Stimulated activated CD8-positive, alpha-beta memory T cell treated with anti-CD3 and anti-CD28 coated beads, Interleukin-4, amount 100 ng/mL, for 4 hours (primary cell): ENCODE measurements around the gene LRSAM1.

Experiments
- DNase-seq, 2 donors: peaks; one replicate each; pipeline ENCODE4 v3.0.0-alpha.2; 2020; ENCODE audit warnings: low read depth in 2 of 2, low spot score in 1 of 2

Gene LRSAM1

DNA sequence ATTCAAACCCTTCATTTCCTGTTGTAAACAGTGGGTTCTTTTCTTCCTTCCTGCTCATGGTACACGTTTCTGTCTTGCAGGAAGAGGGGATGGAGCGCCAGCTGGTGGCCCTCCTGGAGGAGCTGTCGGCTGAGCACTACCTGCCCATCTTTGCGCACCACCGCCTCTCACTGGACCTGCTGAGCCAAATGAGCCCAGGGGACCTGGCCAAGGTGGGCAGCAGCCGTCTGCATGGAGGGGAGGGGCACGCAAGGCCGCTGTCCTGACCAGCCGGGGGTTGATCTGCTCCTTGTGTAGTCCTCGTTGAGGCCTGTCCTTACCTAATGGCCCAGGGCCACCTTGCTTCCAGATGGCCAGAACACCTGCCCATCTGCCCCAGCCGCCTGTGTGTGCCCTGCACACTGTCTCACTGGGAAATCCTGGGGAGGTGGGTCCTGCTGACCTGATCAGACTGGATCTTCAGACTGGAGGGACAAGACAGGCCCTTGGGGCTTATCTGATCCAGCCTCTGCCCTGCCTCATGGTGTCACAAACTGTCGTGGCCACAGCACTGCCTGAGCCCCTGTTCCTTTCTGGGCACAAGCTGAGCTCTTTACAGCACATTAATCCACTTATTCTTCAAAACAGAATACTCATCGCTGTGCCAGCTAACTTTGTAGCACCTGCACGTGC is 44.7 kb downstream of the LRSAM1 start:
- DNase-seq, result no peak

DNA sequence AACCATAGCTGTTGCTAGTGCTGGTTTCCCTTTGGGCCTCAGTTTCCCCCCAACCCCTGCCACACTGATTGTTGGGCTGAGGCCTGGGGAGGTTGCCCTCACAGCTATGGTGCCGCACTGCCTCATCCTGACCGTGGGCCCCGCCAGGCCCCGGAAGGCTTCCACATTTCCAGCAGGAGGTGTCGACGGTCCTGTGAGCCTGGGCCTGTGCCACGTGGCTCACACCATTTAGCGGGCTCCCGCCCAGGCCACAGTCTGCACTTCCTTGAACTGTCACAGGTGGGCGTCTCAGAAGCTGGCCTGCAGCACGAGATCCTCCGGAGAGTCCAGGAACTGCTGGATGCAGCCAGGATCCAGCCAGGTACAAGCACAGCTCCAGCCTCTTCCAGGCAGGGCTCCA is 45.7 kb downstream of the LRSAM1 start:
- no peak for DNase-seq

DNA sequence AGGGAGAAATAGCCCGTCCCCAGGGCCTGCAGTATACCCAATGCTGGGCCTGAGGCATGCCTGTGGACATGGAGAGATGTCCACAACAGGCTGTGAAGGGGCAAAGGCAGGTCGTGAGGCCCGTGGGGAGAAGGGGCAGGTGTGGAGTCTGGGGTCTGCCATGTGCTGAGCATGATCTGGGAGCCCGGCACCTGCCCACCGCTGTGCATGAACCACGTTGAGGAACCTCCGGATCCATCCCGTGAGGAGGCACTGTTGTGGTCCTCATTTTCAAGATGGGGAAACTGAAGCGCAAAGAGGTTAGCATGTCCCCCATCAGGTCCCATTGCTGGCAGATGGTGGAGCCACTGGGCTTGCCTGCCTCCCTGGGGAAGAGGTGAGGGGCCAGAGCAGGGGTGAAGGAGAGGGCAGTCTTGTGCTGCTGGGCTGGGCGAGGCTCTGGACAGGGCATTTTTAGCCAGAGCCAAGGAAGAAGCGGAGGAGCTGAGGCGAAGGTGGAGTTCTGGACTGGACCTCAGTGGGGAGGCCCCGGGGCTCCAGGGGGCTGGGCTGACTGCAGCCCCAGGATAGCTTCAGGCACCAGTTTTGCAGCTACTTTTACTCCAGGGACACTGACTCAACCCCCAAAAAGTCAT is 46.5 kb downstream of the LRSAM1 start:
- no peak for DNase-seq

DNA sequence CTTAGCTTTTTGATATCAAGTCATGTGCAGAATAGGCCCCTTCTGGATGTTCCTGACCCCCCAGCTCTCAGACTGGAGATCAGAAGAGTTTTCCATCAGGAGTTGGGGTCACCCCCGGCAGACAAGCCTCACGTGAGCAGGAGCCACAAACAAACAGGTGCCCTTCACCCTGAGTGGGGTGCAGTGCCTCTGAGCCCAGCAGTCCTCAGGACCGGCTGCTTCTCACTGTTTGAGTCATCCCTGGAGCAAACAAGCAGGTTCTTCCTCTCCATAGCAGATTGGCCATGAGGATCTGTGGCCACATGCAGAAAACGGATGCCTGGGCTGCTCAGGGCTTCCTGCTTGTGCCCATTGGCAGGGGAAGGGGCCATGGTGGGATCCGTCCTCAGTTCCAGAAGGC is 47.0 kb downstream of the LRSAM1 start:
- DNase-seq, result no peak

DNA sequence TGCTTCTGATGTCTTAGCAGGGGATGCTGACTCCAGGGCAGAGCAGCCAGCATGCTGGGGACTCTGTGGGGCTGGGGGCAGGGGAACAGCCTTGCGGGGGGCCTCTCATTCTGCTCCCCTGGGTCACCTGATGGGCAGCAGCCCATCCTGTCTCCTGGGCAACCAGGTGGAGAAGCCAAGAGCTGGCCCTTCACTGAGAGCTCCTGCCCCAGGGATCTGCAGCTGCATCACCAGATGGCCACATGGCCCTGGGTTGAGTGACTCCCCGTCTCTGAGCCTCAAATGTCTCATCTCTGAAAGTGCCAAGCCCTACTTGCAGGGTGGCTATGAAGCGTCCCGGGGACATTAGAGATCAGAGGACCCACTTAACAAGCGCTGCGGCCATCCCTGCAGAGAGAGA is 49.1 kb downstream of the LRSAM1 start:
- no peak for DNase-seq

DNA sequence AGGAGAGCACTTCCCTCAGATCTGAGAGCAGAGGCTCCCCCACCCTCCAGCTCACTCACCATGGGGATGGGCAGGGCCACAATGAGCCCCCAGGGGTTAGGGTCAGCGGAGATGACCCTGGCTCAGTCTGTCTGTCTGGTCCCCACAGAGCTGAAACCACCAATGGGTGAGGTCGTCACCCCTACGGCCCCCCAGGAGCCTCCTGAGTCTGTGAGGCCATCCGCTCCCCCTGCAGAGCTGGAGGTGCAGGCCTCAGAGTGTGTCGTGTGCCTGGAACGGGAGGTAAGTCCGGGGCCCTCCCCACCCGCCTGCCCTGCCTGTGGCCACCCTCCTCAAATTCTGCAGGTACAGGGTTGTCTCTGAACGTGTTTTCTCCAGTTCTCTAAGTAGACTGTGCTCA is 49.6 kb downstream of the LRSAM1 start:
- DNase-seq, result no peak

DNA sequence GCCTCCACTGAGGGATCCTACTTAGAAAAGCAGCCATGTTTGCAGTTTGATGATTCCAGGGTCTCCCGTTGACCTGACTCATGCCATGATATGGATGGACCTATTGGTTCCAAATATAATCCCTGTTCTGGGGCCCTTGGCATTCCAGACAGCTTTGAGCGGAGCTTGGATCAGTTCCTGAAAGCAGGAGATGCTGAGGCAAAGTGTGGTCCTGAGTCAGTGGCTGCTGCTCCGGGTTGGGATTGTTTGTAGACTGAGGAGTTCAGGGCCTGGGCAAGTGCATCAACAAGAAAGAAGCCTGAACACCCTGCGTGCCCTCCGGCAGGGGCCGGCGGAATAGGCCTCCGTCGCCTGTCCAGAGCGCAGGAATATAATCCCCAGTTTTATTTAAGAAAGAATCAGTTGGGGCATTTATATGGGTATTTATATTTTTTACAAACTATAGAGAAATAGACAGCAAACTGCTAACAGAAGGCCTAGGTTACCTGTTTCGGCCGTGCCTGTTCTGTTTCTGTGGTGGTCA is 50.6 kb downstream of the LRSAM1 start:
- DNase-seq, result no peak

DNA sequence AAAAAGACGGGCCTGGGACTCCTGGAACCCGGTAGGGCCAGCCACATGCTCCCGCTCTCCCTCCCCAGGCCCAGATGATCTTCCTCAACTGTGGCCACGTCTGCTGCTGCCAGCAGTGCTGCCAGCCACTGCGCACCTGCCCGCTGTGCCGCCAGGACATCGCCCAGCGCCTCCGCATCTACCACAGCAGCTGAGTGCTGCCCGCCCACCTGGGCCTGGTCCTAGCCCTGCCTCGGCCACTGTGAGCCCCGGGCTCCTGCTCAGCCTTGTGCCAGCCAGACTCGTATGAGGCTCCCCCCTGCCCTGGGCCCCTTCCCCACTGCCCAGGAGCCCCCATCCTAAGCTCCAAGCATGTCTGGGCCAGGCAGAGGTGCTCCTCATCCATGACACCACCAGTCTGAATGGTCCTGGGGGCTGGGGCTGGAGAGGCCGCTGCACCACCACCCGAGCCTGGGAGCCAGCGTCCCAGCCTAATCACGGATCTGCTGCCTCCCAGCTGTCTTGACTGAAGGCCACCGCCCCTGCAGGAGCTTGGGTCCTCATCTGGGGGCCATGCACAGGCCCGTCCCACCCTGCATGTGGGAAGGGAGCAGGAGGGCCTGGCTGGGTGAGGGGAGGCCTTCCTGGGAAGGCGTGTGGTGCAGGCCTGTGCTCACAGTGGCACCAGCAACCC is 51.5 kb downstream of the LRSAM1 start:
- DNase-seq, result no peak

DNA sequence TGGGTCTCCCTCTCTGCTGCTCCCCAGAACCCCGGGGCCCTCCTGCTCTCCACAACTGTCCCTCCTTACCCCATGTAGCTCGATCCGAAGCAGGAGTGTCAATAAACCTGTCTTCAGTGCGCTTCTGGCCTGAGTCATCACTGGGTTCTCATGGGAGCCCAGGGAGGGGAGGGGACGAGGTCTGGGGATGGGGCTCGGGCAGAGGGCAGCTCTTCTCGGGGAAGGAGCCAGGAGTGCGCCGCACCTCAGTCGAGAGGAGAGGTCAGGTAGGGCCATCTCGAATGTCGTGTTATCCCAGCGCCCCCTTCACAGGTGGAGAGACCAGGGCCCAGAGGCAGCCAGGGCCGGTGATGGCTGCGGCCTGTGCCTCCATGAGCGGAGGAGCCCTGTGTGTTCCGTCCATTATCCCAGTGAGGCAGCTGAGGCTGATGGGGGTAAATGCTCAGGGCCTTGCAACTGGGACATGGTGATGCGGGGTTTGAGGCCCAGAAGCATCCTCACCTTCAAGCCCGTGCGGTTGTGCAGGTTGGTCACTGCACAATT is 52.1 kb downstream of the LRSAM1 start:
- DNase-seq, result no peak

DNA sequence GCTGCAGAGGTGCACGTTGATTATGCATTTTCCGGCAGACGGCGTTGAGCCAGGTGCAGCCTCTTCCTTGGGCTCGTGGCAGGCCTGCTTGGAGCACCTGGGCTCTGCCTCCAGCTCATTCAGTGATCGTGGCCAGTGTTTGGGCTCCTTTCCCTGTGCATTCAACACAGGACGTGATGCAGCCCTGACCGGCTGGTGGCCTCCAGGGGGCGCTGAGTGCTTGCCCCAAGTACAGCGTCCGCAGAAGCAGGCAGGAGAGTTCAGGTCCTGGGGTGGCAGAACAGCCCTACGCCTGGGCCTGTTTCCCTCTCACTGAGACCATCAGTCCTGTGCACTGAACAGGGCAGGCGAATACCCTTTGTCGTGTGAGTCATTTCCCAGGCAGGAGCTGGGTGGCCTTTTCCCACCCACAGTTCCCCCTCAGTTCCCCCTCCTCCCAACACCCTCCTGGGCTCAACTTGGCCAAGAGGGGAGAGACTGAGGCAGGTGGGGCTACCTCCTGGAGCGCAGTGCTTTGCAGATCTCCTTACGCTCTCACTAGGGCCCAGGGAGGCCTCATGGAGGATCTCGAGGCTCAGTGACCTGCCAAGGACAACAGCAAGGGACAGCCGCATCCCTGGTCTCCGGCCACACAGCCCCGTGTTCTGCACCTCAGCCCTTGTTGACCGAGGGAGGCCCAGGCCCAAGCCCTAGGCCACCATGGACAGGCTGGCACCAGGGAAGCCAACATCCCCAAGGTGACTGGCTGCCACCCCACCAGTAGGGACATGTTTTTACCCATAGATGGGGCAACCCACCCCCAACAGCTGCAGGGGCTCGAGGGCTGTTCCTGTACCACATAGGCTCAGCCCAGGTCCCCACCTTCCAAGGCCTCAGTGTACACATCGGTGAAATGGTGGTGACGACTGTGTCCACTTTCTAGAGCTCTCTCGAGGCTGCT is 52.9 kb downstream of the LRSAM1 start:
- peak; percentile 50 to 54 for DNase-seq

DNA sequence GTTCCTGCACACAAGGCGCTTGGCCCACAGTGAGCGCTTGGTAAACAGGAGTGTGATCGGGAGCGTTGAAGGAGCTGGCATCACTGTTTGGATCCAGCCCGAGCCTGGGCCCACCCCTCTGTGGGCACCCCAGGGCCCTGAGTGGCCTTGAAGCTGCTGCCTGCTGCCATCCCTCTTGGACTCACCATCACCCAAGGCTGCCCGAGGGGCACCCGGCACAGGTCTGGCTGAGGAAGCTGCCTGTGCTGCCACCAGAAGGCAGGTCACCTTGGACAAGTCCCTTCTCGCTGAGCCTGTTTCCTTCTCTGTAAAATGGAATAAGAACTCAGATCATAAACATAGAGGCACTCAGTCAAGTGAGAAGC is 53.6 kb downstream of the LRSAM1 start:
- DNase-seq, result no peak

DNA sequence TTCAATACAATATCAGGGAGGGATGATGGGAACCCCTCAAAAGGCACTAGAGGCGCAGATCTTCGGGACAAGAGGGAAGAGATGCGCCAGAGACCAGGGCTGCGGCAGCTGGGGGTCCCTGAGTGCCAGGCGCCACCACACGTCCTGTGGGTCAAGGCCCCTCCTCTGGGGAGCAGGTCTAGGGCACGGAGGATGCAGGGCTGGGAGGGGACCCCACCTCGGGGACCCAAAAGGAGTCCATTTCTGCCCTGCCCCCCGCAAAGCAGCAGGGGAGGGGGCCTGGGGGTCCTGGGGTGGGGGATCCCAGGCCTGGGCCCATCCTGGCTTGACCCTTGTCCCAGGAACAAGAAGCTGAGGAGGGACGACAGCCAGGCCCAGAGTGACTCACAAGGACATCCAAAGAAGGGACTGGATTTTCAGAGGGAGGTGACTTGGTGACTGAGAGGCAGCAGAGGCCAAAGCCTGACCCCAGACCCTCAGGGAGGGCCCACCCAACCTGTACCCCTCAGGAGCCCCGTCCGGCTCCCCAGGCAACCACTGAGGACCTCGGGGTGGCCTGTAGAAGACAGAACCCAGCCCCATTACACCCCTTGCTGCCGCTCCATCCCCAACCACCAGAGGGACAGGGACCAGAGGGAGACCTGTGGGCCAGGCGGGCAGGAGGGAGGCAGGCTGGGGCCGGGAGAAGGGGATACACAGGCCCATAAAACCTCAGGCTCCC is 54.2 kb downstream of the LRSAM1 start:
- DNase-seq, result no peak

DNA sequence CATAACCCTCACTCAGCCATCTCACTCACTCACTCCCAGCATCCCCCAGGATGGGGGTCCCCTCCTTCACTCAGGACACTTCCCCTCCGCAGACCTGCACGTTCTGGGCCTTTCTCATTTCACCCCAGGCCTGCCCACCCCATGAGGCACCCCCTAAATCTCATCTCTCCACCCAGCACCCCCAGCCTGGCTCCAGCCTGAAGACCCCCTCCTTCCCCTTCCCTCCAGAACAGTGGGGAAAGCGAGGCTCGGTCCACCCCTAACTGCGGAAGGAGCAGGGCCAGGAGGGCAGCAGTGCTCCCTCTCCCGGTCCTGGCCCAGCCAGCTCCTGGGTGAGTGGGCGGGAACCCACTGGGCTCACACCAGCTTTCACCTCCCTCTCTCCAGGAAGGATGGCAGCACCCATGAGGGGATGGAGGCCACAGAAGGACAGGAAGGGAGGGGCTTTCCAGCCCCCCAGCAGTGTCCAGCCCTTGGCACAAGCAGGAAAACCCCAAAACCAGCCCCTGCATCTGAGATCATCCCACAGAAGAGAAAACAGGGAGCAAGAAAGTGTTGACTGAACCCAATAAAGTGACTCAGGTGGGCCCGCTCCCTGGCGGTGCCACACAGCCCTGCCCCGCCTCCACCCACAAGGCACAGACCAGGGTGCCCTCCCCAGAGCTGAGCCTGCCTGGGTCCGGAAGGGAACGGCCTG is 55.0 kb downstream of the LRSAM1 start:
- DNase-seq, result no peak

DNA sequence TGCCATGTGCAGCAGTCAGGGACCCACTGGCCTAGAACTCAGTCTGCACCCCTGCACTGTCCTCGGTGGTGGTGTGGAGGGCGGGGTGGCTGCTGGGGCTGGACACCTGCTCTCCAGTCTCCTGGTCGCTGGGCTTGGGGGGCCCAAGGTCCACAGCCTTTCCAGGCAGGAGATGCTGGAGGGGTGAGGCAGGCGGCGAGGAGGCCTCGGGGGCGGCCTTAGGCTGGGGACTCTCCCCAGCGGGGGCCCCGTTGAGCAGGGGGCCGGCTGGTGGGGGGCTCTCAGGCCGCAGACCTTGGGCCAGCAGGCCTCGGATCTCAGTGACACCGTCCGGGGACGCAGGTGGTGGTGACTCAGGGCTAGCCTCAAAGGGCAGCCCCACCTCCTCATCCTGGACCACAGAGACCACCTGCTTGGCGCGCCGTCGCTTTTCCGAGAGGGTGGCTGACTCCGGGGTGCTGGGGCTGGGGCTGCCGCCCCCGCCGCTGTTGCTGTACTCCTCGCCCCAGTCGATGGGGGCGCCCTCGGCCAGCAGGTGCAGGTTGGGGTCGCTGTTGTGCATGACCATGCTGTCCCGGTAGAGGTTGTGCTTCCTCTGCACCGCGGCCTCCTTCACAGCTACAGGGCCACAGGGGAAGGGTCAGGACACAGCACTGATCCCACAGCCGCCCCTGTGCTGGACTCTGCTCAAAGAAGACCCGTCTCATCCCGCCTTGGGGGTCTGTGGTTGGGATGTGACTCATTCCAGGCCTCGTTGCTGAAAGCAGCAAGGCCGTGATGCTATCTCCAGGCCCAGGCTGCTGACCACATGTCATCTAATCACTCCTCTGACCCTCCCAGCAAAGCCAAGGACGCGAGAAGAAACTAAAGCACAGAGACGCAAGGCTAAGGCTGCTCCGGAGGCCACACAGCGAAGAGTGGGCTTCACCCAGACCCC is 55.8 kb downstream of the LRSAM1 start:
- DNase-seq, result no peak

DNA sequence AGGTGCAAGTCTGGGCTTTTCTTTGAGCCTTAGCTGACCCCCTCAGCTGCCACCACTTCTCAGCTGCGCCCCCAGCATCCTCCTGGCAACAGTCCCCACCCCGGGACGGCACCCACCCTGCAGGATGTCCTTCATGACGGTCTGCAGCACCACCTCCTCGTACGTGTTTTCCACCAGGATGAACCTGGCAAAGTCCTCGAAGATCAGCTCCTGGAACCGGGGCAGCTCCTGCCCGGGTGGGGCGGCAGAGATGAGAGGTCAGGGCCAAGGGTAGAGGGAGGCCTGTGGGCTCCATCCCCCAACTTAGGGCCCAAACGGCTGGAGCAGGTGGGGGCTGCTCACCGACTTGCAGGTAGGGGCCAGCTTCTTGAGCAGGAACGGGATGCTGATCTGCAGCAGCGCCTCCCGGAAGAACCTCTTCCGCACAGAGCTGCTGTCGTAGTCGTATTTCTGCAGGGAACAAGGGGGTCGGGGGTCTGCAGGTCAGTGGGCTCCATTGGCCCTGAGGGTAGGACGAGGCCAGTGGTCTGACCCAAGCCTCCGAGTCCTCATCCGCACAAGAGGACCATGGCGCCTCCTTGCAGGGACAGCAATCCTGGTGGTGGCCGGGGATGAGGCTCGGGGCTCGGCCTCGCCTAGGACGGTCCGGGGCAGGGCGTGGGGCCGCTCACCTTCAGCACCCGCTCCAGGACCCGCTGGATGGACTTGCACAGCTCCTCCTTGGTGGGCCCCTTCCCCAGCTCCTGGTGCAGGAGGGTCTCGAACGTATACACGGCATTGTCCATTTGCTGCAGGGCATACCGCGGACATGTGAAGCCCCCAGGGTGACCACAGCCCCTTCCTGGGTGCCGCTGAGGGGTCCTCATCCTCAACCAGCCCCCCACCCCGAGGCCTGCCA is 56.7 kb downstream of the LRSAM1 start:
- no peak for DNase-seq

DNA sequence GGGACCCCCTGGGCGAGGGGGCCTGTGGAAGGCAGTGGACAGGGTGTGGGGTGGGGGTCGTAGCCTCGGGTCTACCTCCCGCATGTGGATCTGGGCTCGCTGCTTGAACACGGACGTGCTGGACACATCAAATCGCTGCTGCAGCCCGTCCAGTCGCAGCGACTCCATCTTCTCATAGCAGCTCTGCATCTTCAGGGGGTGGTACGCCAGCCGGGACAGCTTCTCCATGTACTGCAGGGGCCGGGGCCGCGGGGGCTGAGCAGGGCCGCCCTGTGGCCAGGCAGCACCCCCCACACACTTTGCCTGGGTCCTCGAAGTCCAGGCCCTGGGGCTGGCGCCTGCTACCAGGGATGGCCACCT is 57.6 kb downstream of the LRSAM1 start:
- no peak for DNase-seq

DNA sequence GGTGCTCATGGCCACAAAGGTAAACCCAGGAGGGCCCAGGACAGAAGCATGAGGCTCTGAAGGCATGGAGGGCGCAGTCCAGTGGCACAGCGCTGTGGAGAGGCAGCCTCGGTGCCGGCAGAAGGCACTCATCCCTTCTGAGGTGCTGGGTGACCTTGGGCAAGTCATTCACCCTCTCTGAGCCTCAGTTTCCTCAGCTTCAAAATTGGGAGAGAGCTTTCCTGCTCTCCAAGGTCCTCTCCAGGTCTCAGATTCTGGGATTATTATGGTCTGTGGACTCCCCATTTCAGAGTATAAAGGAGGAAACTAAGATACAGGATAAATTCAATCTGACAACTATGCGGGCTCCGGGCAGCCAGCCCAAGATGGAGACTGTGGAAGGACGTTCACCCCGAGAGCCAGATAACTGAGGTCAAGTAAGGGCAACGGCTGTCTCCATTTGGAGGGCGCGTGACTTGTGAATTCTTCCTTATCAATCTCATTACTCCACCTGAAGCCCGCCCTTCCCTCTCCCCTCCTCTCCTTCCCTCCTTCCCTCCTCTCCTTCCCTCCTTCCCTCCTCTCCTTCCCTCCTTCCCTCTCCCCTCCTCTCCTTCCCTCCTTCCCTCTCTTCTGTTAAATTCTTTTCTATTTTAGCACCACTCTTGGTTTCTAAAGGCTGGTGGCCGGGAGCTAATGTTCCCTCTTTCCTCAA is 58.1 kb downstream of the LRSAM1 start:
- no peak for DNase-seq
